Activated CD4-positive, alpha-beta T cell treated with anti-CD3 and anti-CD28 coated beads for 24 hours (primary cell): ENCODE measurements around the gene PHF8.

Experiments
- DNase-seq, 2 donors: peaks; one replicate each; pipeline ENCODE4 v3.0.0-alpha.2; 2020; ENCODE audit warnings: low read depth in 2 of 2

The PHF8 gene

GRCh38 chrX:54012830-54013500, 31.3 kb downstream of the PHF8 start:
- DNase-seq = no peak

GRCh38 chrX:54007682-54008081, 36.6 kb downstream of the PHF8 start:
- no peak for DNase-seq

- DNase-seq = no peak
Observed at GRCh38 chrX:53997724-53998123, 46.5 kb downstream of the PHF8 start.

- DNase-seq = no peak
Observed at GRCh38 chrX:53992589-53992988, 51.7 kb downstream of the PHF8 start.

GRCh38 chrX:53990171-53990570, 54.1 kb downstream of the PHF8 start:
- DNase-seq = no peak

- no peak for DNase-seq
Observed at GRCh38 chrX:53984895-53985294, 59.4 kb downstream of the PHF8 start.

- DNase-seq = no peak
Observed at GRCh38 chrX:53974529-53974928, 69.7 kb downstream of the PHF8 start.

GRCh38 chrX:53969540-53969939, 74.7 kb downstream of the PHF8 start:
- no peak for DNase-seq

- DNase-seq = no peak
Observed at GRCh38 chrX:53950130-53950733, 94.0 kb downstream of the PHF8 start.

- no peak for DNase-seq
Observed at GRCh38 chrX:53940180-53940579, 104.1 kb downstream of the PHF8 start.

GRCh38 chrX:53939127-53939526, 105.1 kb downstream of the PHF8 start:
- no peak for DNase-seq

- no peak for DNase-seq
Observed at GRCh38 chrX:53930515-53931380, 113.5 kb downstream of the PHF8 start.

GRCh38 chrX:53926030-53926429, 118.2 kb downstream of the PHF8 start:
- no peak for DNase-seq

- DNase-seq = no peak
Observed at GRCh38 chrX:53918702-53919101, 125.6 kb downstream of the PHF8 start.

GRCh38 chrX:53900623-53901022, 143.7 kb downstream of the PHF8 start:
- no peak for DNase-seq

GRCh38 chrX:53895270-53895669, 149.0 kb downstream of the PHF8 start:
- DNase-seq = no peak
